K562 (cell line): ENCODE measurements around the gene MCL1.

Experiments
- RAD21 ChIP-seq, 2 experiments: fragments of 250-450 bp in 1 of 2; fragments of 450-650 bp in 1 of 2; sonication (Bioruptor Pico) in 1 of 2; formaldehyde crosslinking in 1 of 2; IDR thresholded peaks in 1 of 2; conservative IDR thresholded peaks in 1 of 2; 2 replicates each; pipeline versions ENCODE4 v1.4.0 to v1.8.0; 2020 to 2022; ENCODE audit warnings: mild to moderate bottlenecking in 2 of 2, moderate library complexity in 1 of 2
- TF ChIP-seq, protein P1 (sequence below), 3 experiments: IDR thresholded peaks in 2 of 3; conservative IDR thresholded peaks in 1 of 3; 2 replicates each; pipeline ENCODE4 v1.5.1; 2011 to 2012; ENCODE audit warnings: low read length in 3 of 3, mild to moderate bottlenecking in 3 of 3, control low read depth in 2 of 3, improper control_type of control experiment in 1 of 3, inconsistent platforms in 1 of 3, low read depth in 1 of 3, mixed read lengths in 1 of 3, moderate library complexity in 1 of 3; ENCODE audit not compliant: insufficient read depth in 2 of 3

DNA sequence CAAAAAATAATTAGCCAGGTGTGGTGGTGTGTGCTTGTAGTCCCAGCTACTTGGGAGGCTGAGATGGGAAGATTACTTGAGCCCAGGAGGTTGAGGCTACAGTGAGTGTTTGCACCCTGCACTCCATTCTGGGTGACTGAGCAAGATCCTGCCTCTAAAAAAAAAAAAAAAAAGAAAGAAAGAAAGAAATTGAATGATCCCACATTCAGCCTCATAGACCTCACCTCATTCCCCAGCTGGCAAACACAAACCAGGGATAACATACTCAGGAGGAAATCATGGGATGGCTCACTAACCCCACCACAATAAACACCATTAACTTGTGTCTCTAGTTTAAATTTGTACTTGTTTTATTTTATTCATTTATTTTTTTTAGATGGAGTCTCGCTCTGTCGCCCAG, 41.5 kb upstream of the MCL1 start:
- TF ChIP-seq, protein P1, sequence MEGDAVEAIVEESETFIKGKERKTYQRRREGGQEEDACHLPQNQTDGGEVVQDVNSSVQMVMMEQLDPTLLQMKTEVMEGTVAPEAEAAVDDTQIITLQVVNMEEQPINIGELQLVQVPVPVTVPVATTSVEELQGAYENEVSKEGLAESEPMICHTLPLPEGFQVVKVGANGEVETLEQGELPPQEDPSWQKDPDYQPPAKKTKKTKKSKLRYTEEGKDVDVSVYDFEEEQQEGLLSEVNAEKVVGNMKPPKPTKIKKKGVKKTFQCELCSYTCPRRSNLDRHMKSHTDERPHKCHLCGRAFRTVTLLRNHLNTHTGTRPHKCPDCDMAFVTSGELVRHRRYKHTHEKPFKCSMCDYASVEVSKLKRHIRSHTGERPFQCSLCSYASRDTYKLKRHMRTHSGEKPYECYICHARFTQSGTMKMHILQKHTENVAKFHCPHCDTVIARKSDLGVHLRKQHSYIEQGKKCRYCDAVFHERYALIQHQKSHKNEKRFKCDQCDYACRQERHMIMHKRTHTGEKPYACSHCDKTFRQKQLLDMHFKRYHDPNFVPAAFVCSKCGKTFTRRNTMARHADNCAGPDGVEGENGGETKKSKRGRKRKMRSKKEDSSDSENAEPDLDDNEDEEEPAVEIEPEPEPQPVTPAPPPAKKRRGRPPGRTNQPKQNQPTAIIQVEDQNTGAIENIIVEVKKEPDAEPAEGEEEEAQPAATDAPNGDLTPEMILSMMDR (IDR thresholded peaks at IDR 0.05 in 2 of 3, conservative IDR thresholded peaks at IDR 0.05 in 1 of 3; ENCODE audit: insufficient read depth in 2 of 3, low read depth in 1 of 3, low read length in 3 of 3) = no peak
- TF ChIP-seq RAD21 (CRISPR knock-in tag; conservative IDR thresholded peaks at IDR 0.05 in 1 of 2, IDR thresholded peaks at IDR 0.05 in 1 of 2) = no peak
